Skeletal muscle cell (primary cell): Measurements from ENCODE around the gene ITGAD.
A peak's percentile ranks its signal among the peaks of the same experiment; 100 is the strongest.

ENCODE experiments used
- DNase-seq: peaks from one replicate; pipeline ENCODE4 v3.0.0-alpha.2; 2010; ENCODE audit warnings: low read depth
- H3K4me3 ChIP-seq: 2 replicates; pipeline ENCODE4 v1.5.1; 2011; ENCODE audit warnings: low read depth, mild to moderate bottlenecking, control low read depth, low read length, moderate library complexity

ITGAD gene

DNA sequence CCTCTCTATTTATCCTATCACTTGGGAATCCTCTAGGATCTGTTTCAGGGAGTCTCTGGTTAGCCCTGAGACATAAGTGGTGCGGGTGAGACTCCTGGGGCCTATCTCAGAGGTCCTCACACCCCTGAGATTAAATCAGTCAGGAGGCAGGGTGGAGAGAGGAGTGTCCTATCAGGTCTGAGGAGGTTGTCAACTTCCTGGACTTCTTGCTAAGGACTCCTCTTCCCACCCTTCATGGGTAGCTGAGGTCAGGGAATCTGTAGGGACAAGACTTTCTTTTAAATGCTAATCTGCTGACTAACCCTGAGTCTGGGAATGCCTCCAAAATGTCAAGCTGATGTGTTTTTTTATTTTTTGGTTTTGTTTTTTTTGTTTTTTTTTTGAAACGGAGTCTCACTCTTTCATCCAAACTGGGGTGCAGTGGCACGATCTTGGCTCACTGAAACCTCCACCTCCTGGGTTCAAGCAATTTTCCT lies 59.5 kb downstream of the ITGAD start:
- DNase-seq, result peak; percentile 83
- no peak overlapping the region for H3K4me3 ChIP-seq

DNA sequence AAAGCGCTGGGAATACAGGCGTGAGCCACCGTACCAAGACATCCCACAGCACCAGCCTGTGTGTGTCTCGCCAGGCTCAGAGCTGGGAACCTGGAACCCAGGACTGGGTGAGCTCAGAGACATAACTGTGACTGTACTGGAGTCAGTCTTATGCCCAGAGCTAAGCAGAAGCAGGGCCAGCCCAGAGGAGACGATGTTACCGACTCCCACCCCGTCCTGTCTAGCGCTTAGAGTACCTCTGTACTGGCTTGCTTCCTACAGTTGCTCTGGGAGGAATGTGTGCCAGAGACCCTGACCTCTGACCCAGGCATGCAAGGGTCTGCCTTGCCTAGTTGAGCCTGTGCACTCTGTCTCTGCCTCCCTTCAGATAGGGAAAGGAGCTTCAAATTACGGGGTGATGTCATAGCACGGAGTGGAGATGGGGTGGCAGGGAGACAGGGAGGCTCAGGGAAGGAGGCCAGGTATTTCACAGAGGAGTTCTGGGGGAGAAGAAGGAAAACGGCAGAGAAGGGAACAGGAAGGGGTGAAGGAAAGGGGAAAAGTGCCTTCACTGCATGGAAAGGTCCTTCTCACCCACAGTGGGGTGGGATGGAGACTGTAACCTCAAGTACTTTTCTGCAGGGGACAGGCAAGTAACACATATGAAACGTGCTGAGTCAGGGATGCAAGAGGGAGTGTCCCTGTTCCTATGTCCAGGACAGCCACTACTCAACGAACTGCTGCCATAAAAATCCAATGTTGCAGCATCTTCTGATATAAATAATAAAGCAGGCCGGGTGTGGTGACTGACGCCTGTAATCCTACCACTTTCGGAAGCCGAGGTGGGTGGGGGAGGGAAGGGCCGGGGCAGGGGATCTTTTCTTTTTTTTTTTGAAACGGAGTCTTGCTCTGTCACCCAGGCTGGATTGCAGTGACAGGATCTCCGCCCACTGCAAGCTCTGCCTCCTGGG lies 60.4 kb downstream of the ITGAD start:
- no peak for DNase-seq
- no peak overlapping the region for H3K4me3 ChIP-seq

DNA sequence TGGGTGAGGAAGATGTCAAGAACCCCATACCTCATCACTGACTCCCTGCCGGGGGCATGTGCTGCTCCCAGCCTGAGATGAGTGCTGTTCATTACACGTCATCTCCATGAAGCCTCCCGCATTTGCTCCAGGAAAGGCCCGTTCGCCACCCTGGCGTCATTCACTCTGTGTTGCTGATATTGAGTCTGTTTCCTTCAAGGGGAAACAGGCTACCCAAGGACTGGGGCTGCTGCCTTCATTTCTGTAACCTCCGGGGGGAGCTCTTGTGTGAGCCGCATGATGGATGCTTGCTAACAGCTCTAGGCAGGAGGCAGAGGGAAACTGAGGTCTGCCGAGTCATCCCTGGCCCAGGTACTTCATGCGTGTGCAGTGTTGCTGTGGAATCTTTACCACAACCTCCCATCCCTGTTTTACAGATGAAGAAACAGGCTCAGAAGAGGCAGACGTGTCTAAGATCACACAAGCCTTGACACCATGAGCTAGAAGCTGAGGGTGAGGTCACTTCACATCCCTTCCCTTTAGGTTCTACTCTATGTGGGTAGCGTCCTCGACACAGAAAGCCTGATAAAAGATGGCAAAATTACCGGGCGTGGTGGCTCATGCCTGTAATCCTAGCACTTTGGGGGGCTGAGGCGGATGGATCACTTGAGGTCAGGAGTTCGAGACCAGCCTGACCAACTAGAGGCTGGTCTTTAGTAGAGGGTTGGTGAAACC lies 62.6 kb downstream of the ITGAD start:
- no peak overlapping the region for H3K4me3 ChIP-seq
- no peak for DNase-seq

DNA sequence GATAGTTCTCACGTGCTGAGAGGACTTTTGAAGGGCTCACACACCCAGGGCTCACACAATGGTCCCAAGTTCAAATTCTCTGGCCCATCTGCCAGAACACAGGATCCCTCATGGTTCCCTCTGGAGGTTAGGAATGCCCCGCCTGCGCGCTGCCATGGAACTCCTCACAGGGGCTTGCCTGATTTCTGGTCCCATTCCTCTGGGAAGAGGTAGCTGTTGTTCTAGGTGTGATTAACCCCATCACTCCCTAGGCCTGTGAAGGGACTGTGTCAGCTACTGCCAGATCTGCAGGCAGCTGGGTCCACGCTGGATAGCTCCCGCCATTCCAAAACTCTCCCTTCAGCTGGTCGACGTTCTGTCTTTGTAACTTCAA lies 63.8 kb downstream of the ITGAD start:
- no peak for DNase-seq
- no peak overlapping the region for H3K4me3 ChIP-seq

DNA sequence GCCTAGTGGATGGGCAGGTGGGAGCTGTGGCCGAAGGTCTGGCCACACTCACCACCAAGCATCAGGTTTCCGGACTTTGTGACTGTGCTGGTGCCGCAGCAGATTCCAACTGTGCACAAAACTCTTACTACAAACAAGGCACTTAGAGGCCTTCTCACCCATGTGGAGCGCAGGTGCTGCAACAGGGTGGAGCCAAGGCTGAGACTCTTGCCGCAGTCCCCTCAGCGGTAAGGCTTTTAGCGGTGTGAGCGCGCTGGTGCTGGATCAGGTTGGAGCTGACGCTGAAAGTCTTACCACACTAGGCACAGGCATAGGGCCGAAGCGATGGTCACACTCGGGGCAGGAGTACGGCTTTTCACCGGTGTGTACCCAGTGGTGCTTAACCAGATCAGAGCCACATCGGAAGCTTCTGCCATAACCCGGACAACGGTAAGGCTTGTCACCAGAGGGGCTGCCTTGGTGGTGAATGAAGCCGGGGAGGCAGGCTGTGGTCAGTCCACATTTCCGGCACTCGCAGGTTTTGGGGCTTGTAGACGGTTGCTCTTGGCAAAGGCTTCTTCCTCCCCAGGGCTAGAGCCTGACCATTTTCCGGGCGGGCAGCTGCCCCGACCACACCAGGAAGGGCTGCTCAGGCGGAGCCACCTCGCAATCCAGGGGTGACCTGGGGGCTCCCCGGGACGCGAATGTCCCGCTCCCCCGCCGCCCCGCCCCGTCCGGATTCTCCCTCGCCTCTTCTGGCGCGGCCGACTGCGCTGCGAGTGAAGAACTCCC lies 65.1 kb downstream of the ITGAD start:
- DNase-seq, result no peak
- peak overlapping the region; percentile 79 for H3K4me3 ChIP-seq

DNA sequence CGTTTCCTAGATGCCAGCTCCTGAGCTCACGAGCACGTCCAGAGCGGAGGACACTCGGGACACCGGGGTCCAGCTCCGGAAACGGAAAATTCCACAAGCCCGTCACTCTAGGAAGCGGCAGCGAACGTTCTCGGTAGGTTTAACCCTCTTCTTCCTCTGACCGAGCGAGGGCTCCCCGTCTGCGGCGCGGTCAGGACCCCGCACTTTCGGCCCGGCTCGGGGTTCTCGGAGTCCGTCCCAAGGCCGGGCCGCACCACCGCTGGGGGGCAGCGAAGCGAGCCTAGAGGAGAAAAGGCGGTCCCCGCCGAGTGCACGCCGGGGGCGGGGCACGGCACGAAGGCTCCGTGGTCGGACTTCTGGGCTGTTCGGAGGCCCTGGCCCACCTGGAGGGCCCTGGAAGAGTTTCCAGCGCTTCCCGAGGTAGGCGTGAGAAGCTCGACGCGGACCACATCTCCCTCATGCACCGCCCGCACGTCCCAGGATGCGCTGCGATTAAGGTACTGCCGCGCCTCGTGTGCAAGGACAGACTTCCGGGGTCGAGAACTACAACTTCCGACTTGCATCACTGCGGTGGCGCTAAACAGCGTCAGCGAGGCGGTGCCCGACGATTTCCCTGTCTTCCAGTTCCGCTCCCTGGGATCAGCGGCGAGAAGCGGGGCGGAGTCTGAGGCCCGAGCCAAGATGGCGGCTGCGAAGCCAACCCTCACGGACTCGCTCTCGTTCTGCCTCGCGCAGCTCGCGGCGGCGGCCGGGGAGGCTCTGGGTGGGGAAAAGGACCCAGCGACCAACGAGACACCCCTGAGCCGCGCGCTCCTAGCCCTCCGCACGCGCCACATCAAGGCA lies 65.9 kb downstream of the ITGAD start, which contains the start of gene ARMC5:
Gene ARMC5, plus strand, starts transcription at position 658 of the 843 bp plus-strand sequence. Its CDS starts 24 bp downstream, at position 682.
- DNase-seq, result peak; percentile 95
- H3K4me3 ChIP-seq, result peak within 1 kb of the TSS; percentile 79

DNA sequence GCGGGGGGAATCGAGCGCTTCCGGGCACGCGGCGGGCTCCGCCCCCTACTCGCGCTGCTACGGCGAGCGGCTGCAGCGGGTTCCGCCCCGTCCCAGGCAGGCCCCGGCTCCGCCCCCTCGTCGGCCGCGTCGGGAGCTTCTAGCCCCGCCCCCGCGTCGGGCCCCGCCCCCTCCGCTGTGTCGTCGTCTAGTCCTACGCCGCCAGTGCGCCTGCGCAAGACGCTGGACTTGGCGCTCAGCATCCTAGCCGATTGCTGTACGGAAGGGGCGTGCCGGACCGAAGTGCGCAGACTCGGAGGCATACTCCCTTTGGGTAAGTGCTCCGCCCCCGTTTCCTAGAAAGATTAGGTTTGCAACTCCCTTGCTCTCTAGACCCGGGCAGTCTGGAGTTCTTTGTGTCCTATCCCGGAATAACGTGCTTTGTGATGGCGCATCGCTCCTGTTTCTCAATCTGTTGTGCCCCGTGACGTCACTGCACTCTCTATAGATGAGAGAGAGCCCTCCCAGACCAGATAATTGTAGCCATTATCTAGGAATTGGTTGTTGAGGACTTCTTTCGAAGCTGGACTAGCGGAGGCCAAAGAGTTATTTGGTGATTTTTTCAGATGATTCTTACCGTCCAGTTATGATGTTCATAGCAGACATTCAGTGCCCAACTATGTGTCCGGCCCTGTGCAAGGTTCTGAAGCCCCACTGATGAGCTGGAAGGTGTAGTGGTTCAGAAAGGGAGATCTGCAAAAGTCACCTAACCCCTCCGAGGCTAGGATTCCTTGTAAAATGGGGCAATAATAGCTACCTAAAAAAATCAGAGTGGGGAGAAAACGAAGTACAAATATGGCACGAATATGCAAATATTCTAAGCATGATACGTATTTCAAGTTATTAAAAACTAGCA lies 66.8 kb downstream of the ITGAD start:
- peak overlapping the region; percentile 79 for H3K4me3 ChIP-seq
- peak; percentile 97 for DNase-seq

DNA sequence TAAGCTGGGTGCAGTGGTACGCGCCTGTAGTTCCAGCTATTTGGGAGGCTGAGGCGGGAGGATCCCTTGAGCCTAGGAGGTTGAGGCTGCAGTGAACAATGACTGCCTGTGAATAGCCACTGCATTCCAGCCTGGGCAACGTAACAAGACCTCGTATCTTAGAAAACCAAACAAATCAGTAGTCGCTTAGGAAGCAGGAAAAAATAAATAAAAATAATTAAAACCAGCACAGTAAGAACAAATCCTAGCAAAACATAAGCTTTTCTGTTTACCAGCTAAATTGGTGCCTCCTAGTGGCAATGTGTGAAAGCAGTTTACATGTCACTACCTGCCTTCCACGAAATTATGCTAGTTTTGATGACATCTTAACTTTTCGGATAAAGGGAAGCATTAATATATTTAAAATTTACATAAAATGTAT lies 67.5 kb downstream of the ITGAD start:
- peak overlapping the region; percentile 54 for H3K4me3 ChIP-seq
- DNase-seq, result no peak

DNA sequence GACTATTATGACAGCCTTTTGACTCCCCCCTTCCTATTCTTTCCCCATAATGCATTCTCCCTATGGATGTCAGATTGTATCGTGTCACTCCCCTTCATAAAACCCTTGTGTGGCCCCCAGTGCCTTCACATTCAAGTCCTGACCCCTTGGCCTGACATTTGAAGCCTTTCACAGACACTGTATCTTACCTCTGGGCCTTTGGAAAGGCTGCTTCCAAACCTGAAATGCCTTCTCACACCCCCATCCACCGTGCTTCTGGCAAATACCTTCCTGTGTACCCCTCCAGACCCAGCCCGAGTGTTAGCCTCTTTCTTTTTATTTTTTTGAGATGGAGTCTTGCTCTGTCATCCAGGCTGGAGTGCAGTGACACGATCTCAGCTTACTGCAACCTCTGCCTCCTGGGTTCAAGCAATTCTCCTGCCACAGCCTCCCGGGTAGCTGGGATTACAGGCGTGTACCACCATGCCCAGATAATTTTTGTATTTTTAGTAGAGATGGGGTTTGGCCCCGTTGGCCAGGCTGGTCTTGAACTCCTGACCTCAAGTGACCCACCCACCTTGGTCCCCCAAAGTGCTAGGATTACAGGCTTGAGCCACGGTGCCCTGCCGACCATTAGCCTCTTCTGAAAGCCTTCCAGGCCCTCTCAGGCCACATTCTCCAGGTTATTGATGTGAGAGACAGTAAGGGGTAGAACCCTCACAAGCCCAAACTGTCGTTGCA lies 68.2 kb downstream of the ITGAD start:
- no peak for DNase-seq
- no peak overlapping the region for H3K4me3 ChIP-seq

DNA sequence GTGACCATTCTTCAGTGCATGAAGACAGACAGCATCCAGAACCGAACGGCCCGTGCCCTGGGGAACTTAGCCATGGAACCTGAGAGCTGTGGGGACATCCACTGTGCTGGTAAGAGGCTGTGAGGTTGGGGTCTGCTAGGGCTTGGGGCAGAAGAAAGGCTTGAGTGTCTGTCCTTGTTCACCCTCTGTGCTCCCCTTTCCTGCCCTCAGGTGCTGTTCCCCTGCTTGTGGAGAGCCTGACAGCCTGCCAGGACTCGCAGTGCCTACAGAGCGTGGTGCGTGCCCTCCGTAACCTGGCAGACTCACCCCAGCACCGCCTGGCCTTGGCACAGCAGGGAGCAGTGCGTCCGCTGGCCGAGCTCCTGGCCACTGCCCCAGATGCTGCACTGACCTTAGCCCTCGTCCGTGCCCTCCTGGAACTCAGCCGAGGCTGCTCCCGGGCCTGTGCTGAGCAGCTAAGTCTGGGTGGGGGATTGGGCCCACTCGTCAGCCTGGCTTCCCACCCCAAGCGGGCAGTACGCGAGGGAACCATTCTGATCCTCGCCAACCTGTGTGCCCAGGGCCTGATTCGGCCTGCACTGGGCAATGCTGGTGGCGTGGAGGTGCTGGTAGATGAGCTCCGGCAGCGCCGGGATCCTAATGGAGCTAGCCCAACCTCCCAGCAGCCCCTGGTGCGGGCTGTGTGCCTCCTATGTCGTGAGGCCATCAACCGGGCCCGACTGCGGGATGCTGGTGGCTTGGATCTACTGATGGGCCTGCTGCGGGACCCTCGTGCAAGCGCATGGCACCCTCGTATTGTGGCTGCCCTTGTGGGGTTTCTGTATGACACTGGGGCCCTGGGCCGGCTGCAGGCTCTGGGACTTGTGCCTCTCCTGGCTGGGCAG lies 69.0 kb downstream of the ITGAD start:
- DNase-seq, result no peak
- H3K4me3 ChIP-seq, result no peak overlapping the region

DNA sequence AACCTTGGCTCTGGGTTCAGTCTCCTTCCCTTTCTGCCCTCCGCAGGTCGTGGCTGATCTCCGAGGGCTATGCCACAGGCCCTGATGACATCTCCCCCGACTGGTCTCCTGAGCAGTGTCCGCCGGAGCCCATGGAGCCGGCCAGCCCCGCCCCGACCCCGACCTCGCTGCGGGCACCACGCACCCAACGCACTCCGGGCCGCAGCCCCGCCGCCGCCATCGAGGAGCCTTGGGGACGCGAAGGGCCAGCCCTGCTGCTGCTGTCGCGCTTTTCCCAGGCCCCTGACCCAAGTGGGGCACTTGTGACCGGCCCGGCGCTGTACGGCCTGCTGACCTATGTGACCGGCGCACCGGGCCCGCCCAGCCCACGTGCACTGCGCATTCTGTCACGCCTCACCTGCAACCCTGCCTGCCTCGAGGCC lies 71.2 kb downstream of the ITGAD start:
- no peak for DNase-seq
- H3K4me3 ChIP-seq, result no peak overlapping the region

DNA sequence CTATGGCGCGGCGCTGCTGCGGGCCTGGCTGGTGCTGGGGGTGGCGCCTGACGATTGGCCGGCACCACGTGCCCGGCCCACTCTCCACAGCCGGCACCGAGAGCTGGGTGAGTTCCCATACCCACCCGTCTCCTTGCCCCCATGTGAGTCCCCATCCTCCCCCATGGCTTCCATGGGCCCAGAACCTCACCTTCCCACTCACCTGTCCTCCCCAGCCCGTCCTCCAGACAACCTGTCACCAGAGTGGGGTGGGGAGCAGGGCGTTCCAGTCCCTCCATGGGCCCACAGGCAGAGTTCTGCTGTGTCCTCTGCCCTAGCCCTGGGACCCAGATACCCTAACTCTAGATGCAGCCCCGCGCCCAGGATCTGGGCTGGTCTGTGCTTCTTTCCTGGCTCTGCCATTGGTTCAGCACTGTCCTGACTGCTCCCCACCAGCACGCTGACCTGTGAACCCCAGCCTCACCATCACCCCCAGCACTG lies 71.7 kb downstream of the ITGAD start:
- no peak for DNase-seq
- no peak overlapping the region for H3K4me3 ChIP-seq

DNA sequence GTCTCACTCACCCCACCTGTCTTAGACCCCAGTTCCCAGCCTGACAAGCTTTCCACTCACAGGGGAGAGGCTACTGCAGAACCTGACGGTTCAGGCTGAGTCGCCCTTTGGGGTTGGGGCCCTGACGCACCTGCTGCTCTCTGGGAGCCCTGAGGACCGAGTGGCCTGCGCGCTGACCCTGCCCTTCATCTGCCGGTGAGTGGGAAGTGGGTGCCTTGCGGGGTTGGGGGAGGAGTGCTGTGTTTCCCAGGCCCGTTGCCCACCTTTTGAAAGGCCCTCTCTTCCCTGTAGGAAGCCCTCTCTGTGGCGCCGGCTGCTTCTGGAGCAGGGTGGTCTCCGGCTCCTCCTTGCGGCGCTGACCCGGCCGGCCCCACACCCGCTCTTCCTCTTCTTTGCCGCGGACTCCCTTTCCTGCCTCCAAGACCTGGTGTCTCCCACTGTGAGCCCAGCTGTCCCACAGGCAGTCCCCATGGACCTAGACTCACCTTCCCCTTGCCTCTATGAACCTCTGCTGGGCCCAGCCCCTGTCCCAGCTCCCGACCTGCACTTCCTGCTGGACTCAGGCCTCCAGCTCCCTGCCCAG lies 72.7 kb downstream of the ITGAD start:
- DNase-seq, result no peak
- no peak overlapping the region for H3K4me3 ChIP-seq

DNA sequence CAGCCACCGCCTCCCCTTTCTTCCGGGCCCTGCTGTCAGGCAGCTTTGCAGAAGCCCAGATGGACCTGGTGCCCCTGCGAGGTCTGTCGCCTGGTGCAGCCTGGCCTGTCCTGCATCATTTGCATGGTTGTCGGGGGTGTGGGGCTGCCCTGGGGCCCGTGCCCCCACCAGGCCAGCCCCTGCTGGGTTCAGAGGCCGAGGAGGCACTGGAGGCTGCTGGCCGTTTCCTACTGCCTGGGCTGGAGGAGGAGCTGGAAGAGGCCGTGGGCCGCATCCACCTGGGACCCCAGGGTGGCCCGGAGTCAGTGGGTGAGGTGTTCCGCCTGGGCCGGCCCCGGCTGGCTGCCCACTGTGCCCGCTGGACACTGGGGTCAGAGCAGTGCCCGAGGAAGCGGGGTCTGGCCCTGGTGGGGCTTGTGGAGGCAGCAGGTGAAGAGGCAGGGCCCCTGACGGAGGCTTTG lies 73.3 kb downstream of the ITGAD start:
- no peak for DNase-seq
- no peak overlapping the region for H3K4me3 ChIP-seq

DNA sequence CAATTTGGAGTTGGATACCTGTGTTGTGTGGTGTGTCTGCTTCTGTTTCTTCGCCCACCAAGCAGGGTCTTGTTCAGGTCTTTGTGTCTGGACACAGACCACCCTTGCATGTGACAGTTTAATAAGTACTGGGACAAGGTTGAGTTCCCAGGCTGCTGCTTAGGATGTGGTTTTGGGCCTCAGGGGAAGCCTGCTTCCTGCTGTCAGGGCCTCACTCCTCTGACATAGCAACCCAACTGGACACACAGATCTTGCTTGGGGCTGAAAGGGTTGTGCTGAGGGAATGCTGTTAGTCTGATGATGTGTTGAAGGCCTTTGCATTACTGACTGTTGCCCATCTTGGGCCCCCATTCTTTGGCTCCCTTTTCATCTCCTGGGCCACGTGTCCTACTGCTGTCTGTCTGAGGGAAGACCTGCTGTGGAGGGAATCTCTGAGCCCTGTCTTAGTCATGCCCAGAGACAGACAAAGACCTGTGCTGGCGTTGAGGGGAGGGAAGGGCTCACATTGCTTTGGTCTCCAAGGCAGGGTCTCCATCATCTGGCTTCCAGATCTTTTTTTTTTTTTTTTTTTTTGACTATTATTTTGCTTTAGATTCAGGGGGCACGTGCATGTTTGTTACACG lies 74.1 kb downstream of the ITGAD start:
- DNase-seq, result no peak
- no peak overlapping the region for H3K4me3 ChIP-seq
